Cardiac muscle cell (in vitro differentiated cells and primary cell): ENCODE results near the gene OTUD6A. TPM values are rescaled to one million over a fixed set of nuclear protein-coding genes. Genes with fewer than 3 reads are reported as not detected.
A peak's percentile ranks its signal among the peaks of the same experiment; 100 is the strongest.

Source experiments
- DNase-seq, 2 donors: peaks; one replicate each; pipeline versions ENCODE4 v3.0.0 to v3.0.0-alpha.2; 2010 to 2017; ENCODE audit warnings: low read depth in 1 of 2, low spot score in 1 of 2
- H3K27ac ChIP-seq: fragments of 200-600 bp; sonication (generic); 2 replicates; pipeline ENCODE4 v1.5.1; 2016
- H3K27me3 ChIP-seq: fragments of 200-600 bp; sonication (generic); 2 replicates; pipeline ENCODE4 v1.6.0; 2016; ENCODE audit warnings: control low read depth
- H3K36me3 ChIP-seq: fragments of 200-600 bp; sonication (generic); 2 replicates; pipeline ENCODE4 v1.5.1; 2016; ENCODE audit warnings: control low read depth
- H3K4me1 ChIP-seq: fragments of 200-600 bp; sonication (generic); 2 replicates; pipeline ENCODE4 v1.8.1; 2017; ENCODE audit warnings: low read depth, mild to moderate bottlenecking, mixed run types
- H3K4me3 ChIP-seq: fragments of 200-600 bp; sonication (generic); 2 replicates; pipeline ENCODE4 v1.5.1; 2016; ENCODE audit warnings: mild to moderate bottlenecking
- H3K9me3 ChIP-seq: fragments of 200-600 bp; sonication (generic); 2 replicates; pipeline ENCODE4 v1.5.1; 2017; ENCODE audit warnings: low read depth, mild to moderate bottlenecking, control low read depth
- polyA plus RNA-seq: library from polyadenylated mRNA; unstranded; fragments of >200 nt; fragmentation: Nextera tagmentation; extraction: Ambion mirVana; gene quantifications from 2 replicates; pipeline ENCODE4 v1.2.1, GENCODE V29; 2016
- total RNA-seq: library from RNA; depleted of rRNA; stranded (reverse); fragments of >200 nt; gene quantifications from 2 replicates; pipeline ENCODE4 v1.2.3, GENCODE V29; 2016
- TF ChIP-seq, protein P1 (sequence below): IDR thresholded peaks from 2 replicates; pipeline ENCODE4 v1.5.1; 2012; ENCODE audit warnings: low read depth, mild to moderate bottlenecking, low read length

OTUD6A gene
- total and polyA plus RNA-seq, 2 experiments from 2014 or later, result not detected

DNA sequence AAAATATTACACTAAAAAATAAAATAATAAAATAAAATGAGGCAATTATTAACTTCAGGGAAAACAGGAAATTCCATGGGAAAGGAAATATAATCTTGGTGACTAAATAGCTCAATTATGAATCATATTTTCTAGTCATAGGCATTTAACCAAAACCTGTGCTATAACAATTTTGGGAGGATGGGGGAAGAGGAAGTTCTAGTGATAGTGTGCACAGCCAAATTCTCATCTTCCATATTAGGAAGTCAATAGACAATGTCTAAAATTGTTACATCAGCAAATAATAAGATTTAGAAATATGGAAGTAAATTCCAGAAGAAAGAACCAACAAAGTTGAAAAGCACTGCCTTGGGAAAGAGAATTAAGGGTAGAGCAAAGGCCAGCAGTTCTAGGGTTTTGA is 15.3 kb upstream of the OTUD6A start:
- Histone ChIP-seq H3K36me3 (no peaks in the 10 kb centered on the region), H3K4me1 (no peaks in the 10 kb centered on the region), H3K9me3 (no peaks in the 10 kb centered on the region), H3K27ac (no peak overlapping the region), H3K27me3 (no peaks in the 10 kb centered on the region), H3K4me3 (no peak overlapping the region)
- TF ChIP-seq, protein P1, sequence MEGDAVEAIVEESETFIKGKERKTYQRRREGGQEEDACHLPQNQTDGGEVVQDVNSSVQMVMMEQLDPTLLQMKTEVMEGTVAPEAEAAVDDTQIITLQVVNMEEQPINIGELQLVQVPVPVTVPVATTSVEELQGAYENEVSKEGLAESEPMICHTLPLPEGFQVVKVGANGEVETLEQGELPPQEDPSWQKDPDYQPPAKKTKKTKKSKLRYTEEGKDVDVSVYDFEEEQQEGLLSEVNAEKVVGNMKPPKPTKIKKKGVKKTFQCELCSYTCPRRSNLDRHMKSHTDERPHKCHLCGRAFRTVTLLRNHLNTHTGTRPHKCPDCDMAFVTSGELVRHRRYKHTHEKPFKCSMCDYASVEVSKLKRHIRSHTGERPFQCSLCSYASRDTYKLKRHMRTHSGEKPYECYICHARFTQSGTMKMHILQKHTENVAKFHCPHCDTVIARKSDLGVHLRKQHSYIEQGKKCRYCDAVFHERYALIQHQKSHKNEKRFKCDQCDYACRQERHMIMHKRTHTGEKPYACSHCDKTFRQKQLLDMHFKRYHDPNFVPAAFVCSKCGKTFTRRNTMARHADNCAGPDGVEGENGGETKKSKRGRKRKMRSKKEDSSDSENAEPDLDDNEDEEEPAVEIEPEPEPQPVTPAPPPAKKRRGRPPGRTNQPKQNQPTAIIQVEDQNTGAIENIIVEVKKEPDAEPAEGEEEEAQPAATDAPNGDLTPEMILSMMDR, result no peak
- peak in 1 of 2 donors; percentile 76 for DNase-seq

- Histone ChIP-seq H3K27me3 (no peaks in the 10 kb centered on the region), H3K4me1 (no peaks in the 10 kb centered on the region), H3K9me3 (no peaks in the 10 kb centered on the region), H3K36me3 (no peaks in the 10 kb centered on the region), H3K27ac (no peak overlapping the region), H3K4me3 (no peak overlapping the region)
- TF ChIP-seq, protein P1, result no peak
- DNase-seq, result no peak
Observed at GRCh38 chrX:70049406-70049805, 12.9 kb upstream of the OTUD6A start.

DNA sequence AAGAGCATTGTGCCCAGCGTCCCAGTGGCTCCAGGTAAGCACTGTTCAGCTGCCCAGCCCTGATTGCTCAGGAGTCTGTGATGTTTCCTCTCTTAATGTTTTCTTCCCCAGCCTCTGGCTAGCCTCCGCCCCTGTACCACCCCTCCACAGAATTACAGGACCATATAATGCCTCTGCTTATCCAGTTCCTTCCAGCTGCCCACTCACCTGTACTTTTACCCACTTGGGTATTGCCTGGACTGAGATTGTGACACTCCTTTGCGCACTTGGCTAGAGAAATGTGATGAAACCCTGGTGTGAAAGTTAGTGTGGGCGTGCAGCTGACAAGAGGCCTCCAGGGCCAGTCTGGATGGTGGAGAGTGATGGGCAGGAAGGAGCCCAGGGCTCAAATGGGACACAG is 12.3 kb upstream of the OTUD6A start, which contains the start of gene AWAT2:
AWAT2 (minus strand) TSS at position 14 of the 400 bp plus-strand sequence; CDS start at position 8, 6 bp downstream.
- TF ChIP-seq, protein P1, result no peak
- H3K9me3 ChIP-seq, result no peaks in the 10 kb centered on the region
- no peak within 1 kb of the TSS for H3K4me3 ChIP-seq

DNA sequence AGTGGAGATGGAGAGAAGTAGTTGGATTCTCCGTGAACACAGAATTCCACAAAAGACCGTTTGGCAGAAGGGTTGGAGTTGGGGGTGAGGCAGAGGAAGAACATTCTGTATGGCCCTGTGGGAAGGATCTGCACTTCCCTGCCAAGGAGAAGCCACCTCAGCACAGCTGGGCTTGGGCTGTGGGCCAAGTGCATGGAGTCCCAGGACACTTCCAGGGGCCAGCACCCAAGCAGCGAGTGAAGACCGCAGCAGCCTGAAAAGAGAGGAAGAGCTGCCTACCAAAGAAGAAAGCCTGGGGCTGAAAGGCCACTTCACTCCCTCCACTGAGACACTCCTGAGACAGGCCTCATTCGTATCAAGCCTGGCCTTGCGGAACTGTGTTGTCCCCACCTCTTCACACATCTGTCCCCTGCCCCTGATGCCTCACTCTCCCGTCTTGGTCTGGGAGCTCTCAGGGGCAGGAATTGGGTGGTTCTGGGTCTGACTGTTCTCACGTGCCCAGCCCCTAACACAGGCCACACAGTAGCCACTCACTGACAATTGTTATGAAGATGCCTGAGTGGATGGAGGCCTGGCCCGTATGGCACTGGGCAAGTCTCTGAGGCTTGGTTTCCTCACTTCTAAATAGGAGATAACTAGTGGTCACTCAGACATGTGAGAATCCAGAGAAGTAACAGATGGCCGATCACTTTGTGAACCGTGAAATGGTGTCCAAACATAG is 9.2 kb upstream of the OTUD6A start:
- H3K9me3 ChIP-seq, result no peaks in the 10 kb centered on the region
- H3K36me3 ChIP-seq, result no peaks in the 10 kb centered on the region
- H3K4me1 ChIP-seq, result no peaks in the 10 kb centered on the region
- no peak for DNase-seq
- no peak overlapping the region for H3K27ac ChIP-seq
- TF ChIP-seq, protein P1, result no peak
- H3K4me3 ChIP-seq, result no peak overlapping the region
- no peaks in the 10 kb centered on the region for H3K27me3 ChIP-seq

More for the DNA sequence above, 12.3 kb upstream of the OTUD6A start, which contains the start of gene AWAT2:
- no peaks in the 10 kb centered on the region for H3K27me3 ChIP-seq
- no peaks in the 10 kb centered on the region for H3K36me3 ChIP-seq
- peak in 1 of 2 donors; percentile 30 for DNase-seq
- H3K4me1 ChIP-seq, result no peaks in the 10 kb centered on the region
- H3K27ac ChIP-seq, result no peak within 1 kb of the TSS

DNA sequence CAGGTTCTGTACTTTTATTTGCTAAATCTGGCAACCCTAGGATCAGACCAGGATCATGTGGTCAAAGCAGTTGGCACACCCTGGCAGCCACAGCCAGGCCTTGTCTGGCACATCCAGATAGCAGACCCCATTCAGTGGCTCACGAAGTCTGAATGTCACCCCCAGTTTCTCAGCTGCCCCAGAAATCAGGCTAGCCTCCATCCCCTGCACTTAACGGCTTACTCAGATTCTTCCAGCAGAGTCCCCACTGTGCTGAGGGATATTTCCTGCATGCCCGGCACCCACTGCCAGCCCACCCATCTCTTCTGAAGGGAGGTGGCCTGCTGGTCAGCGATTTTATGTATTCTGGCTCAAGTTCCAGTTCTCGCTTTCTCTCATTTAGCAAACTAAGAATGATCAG is 7.9 kb upstream of the OTUD6A start:
- no peaks in the 10 kb centered on the region for H3K9me3 ChIP-seq
- TF ChIP-seq, protein P1, result no peak
- DNase-seq, result no peak
- H3K27ac ChIP-seq, result no peak overlapping the region
- H3K36me3 ChIP-seq, result no peaks in the 10 kb centered on the region
- H3K4me1 ChIP-seq, result no peaks in the 10 kb centered on the region
- H3K4me3 ChIP-seq, result no peak overlapping the region
- no peaks in the 10 kb centered on the region for H3K27me3 ChIP-seq
